Measurements from ENCODE around the gene ERICH3.

Gene ERICH3

DNA sequence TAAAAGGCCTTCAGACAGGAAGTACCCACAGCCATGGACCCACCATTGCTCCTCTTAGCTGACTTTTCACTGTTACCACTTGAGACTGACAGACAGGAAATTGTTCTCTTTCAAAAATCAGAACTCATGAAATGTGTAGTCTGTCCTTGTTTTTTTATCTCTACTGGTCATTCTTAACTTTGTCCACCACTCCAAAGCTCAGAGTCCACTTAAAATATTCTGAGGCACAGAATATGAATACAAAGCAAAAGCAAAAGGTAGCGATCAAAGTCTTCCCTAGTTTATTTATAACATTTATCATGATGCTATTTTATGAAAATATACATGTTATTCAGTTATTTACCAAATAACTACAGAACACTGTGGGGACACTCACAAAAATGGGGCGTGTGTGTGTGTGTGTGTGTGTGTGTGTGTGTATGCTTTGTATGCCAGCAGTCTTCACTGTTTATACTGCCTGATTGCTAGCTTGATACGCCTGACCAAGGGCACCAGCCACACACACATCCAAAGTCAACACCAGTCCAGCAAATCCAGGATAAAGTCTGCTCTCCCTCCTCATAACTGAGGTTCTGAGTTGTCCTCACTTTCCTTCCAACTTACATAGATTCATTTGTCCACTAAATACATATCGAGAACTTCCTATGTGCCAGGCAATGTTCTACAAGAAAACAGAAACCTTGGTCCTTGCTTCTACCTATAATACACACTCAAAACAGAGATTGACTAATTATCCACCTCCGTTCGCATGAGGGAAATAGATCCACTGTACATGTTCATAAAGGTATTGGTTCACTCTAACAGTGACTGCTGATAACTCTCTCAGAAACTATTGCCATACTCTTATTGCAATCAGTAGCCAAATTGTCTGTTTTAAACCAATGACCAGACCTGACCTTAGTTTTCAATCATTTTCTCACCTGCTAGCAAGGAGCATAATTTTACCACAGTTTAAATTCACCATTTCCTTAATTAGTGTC lies 79.4 kb downstream of the ERICH3 start:
- Mint-ChIP-seq H3K36me3 (ENCODE audit: insufficient read depth) (no peaks in the 10 kb centered on the region), H3K4me3 (no peak overlapping the region), H3K27me3 (peaks cover 16 to 19% of the 10 kb centered on the region in 2 donors), H3K9me3 (no peaks in the 10 kb centered on the region), H3K4me1 (ENCODE audit: low read depth in 2 of 2) (no peaks in the 10 kb centered on the region), H3K27ac (no peak overlapping the region)
- DNase-seq (no peak), ATAC-seq (replicated peaks) (no peak)

DNA sequence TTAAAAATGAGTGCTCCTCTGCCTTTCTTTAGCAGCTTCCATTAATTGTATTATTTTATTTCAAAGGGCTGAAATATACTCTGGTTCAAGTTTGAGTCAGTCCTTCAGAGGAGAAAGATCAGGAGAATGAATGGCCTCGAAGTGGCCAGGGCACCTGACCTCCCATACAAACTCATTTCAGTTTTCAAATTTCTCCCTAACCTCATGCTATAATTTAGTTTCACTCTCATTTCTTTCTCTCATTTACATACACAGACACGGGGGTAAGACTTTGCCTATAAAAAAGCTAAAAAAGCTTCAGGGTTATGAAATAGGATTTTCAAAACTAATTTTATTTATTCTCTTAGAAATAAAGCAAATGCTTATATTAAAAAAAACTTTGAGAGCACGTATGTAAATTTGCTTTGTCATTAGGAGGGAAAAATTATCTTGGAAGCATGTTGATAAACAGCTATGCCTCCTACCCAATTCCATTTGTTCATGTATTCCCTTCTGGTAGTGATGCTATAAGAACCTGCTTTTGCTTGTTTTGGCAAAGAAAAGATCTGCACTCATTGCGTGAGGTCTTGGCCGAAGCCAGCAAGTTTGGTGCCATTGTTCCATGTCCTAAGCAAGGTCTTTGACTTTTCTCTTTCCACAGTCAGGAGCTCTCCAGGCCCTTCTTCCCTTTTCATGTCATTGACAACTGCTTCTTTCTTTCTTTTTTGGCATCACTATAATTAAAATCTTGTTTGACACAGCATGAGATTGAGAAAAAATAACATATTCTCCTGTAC lies 80.8 kb downstream of the ERICH3 start:
- Mint-ChIP-seq H3K27ac (no peak overlapping the region), H3K4me3 (no peak overlapping the region), H3K4me1 (ENCODE audit: low read depth in 2 of 2) (no peaks in the 10 kb centered on the region), H3K27me3 (peaks cover 16 to 19% of the 10 kb centered on the region in 2 donors), H3K9me3 (no peaks in the 10 kb centered on the region), H3K36me3 (ENCODE audit: insufficient read depth) (no peaks in the 10 kb centered on the region)
- no peak for DNase-seq
- no peak for ATAC-seq (replicated peaks)

DNA sequence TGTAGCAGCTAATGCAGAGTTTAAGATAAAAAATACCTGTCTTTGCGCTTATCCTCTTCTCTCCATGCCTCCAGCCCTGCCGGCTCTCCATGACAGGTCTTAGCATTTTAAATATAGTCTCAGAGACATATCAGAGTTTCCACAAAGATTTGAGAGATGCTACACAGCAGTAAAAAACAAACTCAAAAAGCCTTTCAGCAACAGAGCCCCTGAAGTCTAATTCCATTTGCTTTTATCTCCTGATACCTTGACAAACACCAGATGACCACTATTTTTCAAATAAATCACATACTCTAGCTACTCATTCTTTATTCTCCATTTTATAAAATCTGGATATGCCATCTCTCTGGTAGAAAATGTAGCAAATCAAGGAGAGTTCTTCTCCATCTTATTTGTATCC lies 81.6 kb downstream of the ERICH3 start:
- H3K27ac Mint-ChIP-seq: no peak overlapping the region
- ATAC-seq (replicated peaks): no peak
- no peaks in the 10 kb centered on the region for H3K9me3 Mint-ChIP-seq

DNA sequence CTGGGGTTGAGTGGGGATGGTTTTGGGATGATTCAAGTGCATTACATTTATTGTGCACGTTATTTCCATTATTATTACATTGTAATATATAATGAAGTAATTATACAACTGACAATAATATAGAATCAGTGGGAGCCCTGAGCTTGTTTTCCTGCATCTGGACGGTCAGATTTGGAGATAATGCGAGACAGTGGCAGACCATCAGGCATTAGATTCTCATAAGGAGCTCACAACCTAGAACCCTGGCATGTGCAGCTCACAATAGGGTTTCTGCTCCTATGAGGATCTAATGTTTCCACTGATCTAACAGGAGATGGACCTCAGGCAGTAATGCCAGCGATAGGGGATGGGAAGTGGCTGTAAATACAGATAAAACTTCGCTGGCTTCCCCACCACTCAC lies 83.3 kb downstream of the ERICH3 start:
- Mint-ChIP-seq H3K36me3 (ENCODE audit: insufficient read depth) (no peaks in the 10 kb centered on the region), H3K4me3 (no peak overlapping the region), H3K27me3 (peaks cover 7 to 11% of the 10 kb centered on the region in 2 donors), H3K4me1 (ENCODE audit: low read depth in 2 of 2) (peaks cover 0 to 4% of the 10 kb centered on the region in 2 donors), H3K9me3 (no peaks in the 10 kb centered on the region), H3K27ac (no peak overlapping the region)
- ATAC-seq (replicated peaks) (no peak), DNase-seq (no peak)

More for the DNA sequence above, 81.6 kb downstream of the ERICH3 start:
- no peaks in the 10 kb centered on the region for H3K4me1 Mint-ChIP-seq (ENCODE audit: low read depth in 2 of 2)
- H3K36me3 Mint-ChIP-seq (ENCODE audit: insufficient read depth): no peaks in the 10 kb centered on the region
- no peak for DNase-seq
- H3K27me3 Mint-ChIP-seq: peaks cover 15 to 17% of the 10 kb centered on the region in 2 donors
- no peak overlapping the region for H3K4me3 Mint-ChIP-seq

DNA sequence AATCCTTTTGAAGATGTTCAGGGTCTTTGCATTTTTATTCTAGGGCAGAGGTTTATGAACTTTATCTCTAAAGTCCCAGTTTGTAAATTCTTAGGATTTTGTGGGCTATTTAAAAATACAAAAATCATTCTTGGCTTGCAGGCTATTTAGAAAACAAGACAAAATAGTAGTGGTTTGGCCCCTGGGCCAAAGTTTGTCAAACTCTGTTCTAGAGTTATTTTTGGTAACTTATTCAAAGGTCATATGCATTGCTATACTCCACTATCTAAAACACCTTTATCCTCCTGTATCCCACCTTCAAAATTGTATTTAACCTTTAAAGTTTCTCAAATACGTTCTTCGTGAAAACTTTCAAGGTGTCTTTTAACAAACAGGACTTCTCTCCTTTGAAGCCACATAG lies 85.7 kb downstream of the ERICH3 start:
- Mint-ChIP-seq H3K27me3 (peaks cover 7 to 11% of the 10 kb centered on the region in 2 donors), H3K9me3 (no peaks in the 10 kb centered on the region), H3K4me3 (no peak overlapping the region), H3K36me3 (ENCODE audit: insufficient read depth) (no peaks in the 10 kb centered on the region), H3K27ac (no peak overlapping the region), H3K4me1 (ENCODE audit: low read depth in 2 of 2) (peaks cover 0 to 4% of the 10 kb centered on the region in 2 donors)
- DNase-seq (no peak), ATAC-seq (replicated peaks) (no peak)

DNA sequence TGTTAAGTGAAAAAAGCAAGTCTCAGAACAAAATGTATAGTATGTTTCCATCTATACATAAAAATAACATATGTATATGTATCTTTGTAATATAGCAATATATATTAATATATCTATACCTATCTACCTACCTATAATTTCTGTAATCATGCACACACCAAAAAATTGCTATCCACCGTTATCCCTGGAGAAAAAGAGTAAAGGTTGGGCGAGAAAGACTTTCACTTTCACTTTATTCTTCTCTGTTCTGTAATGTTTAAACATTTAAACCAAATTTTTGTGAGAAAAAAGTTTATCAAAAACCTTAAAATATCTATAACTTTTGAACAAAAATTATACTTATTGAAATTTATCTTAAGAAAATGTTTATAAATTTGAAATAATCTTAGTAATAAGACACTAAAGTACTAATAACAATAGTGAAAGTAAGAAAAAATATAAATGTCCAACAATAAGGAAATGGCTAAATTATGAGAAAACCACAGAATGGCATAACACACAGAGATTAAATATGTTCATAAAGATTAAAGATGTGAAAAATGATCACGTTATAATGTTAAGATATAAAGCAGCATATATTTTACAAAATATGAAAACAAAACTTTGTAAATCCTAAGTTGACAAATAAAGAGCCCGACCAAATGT lies 87.2 kb downstream of the ERICH3 start:
- Mint-ChIP-seq H3K36me3 (ENCODE audit: insufficient read depth) (no peaks in the 10 kb centered on the region), H3K4me3 (peak overlapping the region; percentile 1 to 72), H3K4me1 (ENCODE audit: low read depth in 2 of 2) (peaks cover 0 to 4% of the 10 kb centered on the region in 2 donors), H3K27me3 (peaks cover 7 to 11% of the 10 kb centered on the region in 2 donors), H3K9me3 (no peaks in the 10 kb centered on the region), H3K27ac (no peak overlapping the region)
- no peak for ATAC-seq (replicated peaks)
- DNase-seq: no peak

DNA sequence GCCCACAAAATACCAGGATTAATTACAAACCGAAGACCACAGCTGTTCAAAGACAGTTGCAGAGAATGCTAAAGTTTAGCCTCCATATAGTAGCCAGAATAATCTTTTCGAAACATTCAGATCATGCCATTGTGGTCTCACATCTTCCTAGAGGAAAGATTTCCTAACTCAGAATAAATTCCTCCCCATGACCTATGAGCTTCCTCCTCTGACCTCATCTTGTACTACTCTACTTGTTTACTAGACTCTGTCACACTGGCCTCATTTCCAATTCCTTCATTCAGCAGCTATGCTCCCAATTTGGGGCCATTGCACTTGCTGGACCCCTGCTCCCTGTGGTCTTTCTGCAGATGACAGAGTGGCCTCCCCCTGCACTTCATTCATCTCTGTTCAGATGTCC lies 89.4 kb downstream of the ERICH3 start:
- ATAC-seq (replicated peaks) (no peak), DNase-seq (no peak)
- Mint-ChIP-seq H3K4me1 (ENCODE audit: low read depth in 2 of 2) (peaks cover 0 to 4% of the 10 kb centered on the region in 2 donors), H3K27ac (no peak overlapping the region), H3K27me3 (no peaks in the 10 kb centered on the region), H3K9me3 (no peaks in the 10 kb centered on the region), H3K36me3 (ENCODE audit: insufficient read depth) (no peaks in the 10 kb centered on the region), H3K4me3 (no peak overlapping the region)

DNA sequence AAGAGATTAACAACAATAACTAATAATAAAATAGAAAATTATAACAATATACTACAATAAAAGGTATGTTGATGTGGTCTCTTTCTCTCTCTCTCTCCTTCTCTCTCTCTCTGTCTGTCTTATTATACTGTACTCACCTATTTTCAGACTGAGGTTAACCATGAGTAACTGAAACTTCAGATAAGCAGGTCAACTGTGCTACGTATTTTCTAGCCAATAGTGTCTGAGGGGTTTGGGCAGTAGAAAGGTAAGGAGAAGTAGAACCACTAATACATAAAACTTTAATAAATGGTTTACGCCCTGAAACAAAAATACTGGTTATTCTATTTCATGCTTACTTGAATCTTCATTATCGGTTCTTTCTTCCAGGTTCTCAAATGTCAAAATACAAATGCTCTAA lies 90.2 kb downstream of the ERICH3 start:
- no peak for ATAC-seq (replicated peaks)
- DNase-seq: no peak
- Mint-ChIP-seq H3K4me3 (no peak overlapping the region), H3K27me3 (no peaks in the 10 kb centered on the region), H3K4me1 (ENCODE audit: low read depth in 2 of 2) (peaks cover 0 to 4% of the 10 kb centered on the region in 2 donors), H3K9me3 (no peaks in the 10 kb centered on the region), H3K36me3 (ENCODE audit: insufficient read depth) (no peaks in the 10 kb centered on the region), H3K27ac (no peak overlapping the region)

DNA sequence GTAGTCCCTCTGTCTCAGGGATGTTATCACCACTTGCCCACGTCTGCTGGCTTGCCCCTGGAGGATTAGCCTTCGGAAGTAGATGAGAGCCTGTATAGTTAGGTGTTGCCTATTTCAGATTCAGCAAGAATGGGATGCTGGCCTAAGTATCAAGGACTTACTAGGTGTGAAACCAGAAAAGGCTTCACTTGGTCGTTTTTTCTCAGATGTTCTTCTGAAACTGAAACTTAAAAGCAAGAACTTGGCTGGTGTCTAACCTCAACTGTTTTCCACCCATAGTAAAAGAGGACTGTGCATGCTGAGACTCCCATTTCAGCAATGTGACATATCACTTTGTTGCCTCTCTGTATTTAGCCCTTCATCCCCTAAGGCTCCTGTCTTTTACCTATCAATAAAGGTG lies 94.2 kb downstream of the ERICH3 start:
- H3K27ac Mint-ChIP-seq: peak overlapping the region in 1 of 2 donors; percentile 42
- no peaks in the 10 kb centered on the region for H3K9me3 Mint-ChIP-seq
- no peaks in the 10 kb centered on the region for H3K4me1 Mint-ChIP-seq (ENCODE audit: low read depth in 2 of 2)
- no peak overlapping the region for H3K4me3 Mint-ChIP-seq
- DNase-seq (no peak), ATAC-seq (replicated peaks) (peak; percentile 73)
- H3K36me3 Mint-ChIP-seq (ENCODE audit: insufficient read depth): no peaks in the 10 kb centered on the region
- no peaks in the 10 kb centered on the region for H3K27me3 Mint-ChIP-seq

DNA sequence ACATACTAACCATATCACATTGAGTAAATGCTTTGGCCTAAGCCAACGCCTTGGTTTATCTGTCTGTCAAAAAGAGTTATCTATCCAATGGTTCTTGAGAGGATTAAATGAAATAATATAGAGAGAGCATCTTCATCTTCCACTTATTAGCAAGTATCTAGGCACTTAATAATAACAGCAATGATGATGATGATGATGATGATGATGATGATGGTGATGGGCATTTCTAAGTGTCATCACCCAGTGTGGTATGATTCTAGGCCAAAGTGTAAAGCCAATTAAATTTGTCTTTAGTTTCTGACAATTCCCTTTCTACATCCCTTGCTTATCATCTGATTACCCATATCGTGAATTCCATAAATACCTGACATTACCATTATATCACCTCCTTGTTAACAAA lies 95.5 kb downstream of the ERICH3 start:
- Mint-ChIP-seq H3K27me3 (no peaks in the 10 kb centered on the region), H3K27ac (no peak overlapping the region), H3K4me1 (ENCODE audit: low read depth in 2 of 2) (no peaks in the 10 kb centered on the region), H3K9me3 (no peaks in the 10 kb centered on the region), H3K4me3 (no peak overlapping the region), H3K36me3 (ENCODE audit: insufficient read depth) (no peaks in the 10 kb centered on the region)
- no peak for ATAC-seq (replicated peaks)
- no peak for DNase-seq

DNA sequence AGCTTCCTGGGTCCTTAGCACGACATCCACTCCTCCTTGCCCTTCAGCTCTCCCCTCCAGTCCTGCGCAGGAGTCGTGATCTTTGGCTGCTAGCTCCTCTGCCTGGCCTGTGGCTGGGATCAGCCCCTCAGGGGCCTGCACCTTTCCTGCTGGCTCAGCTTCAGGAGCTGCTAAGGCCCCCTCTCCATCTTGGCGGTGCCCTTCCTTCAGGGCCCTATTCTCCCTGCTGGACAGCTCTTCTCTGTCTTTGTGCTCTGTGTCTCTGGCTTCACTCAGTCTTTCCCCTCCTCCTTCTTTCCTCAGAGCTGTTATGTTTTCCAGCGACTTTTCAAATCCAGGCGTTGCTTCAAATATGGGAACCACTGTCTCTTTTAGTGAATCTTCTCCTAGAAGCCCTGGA lies 101.7 kb downstream of the ERICH3 start:
- Mint-ChIP-seq H3K4me1 (ENCODE audit: low read depth in 2 of 2) (no peaks in the 10 kb centered on the region), H3K36me3 (ENCODE audit: insufficient read depth) (no peaks in the 10 kb centered on the region), H3K9me3 (no peaks in the 10 kb centered on the region), H3K27ac (no peak overlapping the region), H3K4me3 (no peak overlapping the region), H3K27me3 (no peaks in the 10 kb centered on the region)
- DNase-seq (no peak), ATAC-seq (replicated peaks) (no peak)

DNA sequence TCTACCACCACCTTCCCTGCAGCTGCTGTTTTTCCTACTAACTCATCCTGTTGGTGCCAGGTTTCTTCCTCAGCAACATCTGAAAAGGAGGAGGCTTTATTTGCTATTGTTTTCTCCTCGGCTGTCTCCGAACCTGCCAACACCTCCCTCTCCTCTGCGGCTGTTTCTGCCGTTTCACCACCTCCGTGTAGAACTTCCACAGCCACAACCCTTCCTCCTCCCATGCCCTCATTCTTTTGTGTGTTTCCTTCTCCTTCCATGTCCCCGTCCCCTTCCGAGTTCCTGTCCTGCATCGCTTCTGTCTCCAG lies 102.1 kb downstream of the ERICH3 start:
- Mint-ChIP-seq H3K27ac (no peak overlapping the region), H3K27me3 (no peaks in the 10 kb centered on the region), H3K9me3 (no peaks in the 10 kb centered on the region), H3K36me3 (ENCODE audit: insufficient read depth) (no peaks in the 10 kb centered on the region), H3K4me3 (no peak overlapping the region), H3K4me1 (ENCODE audit: low read depth in 2 of 2) (no peaks in the 10 kb centered on the region)
- ATAC-seq (replicated peaks) (no peak), DNase-seq (no peak)

DNA sequence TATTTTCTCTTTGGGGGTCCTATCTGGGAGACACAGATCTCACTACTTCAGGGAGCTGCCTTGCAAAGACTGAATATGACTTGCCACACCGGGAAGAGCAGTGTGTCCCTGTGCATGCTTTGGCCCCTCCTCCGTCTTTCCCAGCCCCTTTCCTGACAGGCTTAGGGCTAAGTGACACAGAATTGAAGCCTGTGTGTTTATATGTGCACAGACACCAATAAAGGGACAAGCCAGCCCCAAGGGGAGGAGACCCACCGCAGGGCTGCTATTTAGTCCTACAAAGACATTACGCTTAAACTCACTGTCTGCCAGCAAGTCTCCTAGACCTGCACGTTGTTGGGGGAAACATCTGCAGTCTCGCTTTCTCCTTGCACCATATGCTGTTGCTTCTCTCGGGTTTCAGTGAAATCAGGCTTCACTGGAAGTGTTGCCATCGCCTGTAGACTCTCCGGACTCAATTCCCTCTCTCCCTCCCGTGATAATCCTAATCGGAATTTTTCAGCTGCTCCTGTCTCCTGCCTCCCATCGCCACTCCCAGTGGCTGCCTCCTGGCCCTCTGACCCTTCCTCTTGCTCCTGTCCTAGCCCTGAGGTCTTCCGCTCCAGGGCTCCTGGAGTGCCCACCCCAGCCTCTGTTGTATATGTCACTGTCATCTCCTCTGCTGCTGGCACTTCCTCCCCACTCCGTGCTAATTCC lies 102.6 kb downstream of the ERICH3 start:
- Mint-ChIP-seq H3K4me1 (ENCODE audit: low read depth in 2 of 2) (no peaks in the 10 kb centered on the region), H3K27ac (no peak overlapping the region), H3K27me3 (no peaks in the 10 kb centered on the region), H3K36me3 (ENCODE audit: insufficient read depth) (no peaks in the 10 kb centered on the region), H3K9me3 (no peaks in the 10 kb centered on the region), H3K4me3 (no peak overlapping the region)
- no peak for DNase-seq
- ATAC-seq (replicated peaks): no peak
